Endothelial cell of umbilical vein (primary cell): Measurements from ENCODE around the gene SCN9A. TPM values are rescaled to one million over a fixed set of nuclear protein-coding genes. Genes with fewer than 3 reads are reported as not detected.

ENCODE experiments used
- BruUV-seq: library from RNA; stranded (reverse); fragments of 400-500 nt; replicated peaks from 2 replicates; lab custom pipeline; 2021; lab: Mats Ljungman, UMichigan
- CTCF ChIA-PET: fragments of 300-600, 350-600 bp; sonication (Branson Sonifier 250); formaldehyde crosslinking; loops from one replicate; lab custom pipeline; 2021; ENCODE audit warnings: antibody characterized with exemption, inconsistent platforms; lab: Charles Lee
- POLR2A ChIA-PET: fragments of 300-600, 350-600 bp; sonication (Branson Sonifier 250); formaldehyde crosslinking; loops from one replicate; lab custom pipeline; 2021; ENCODE audit warnings: antibody characterized with exemption, inconsistent platforms; lab: Charles Lee
- DNase-seq: peaks from one replicate; pipeline ENCODE4 v3.0.0-alpha.2; 2011; ENCODE audit warnings: low read depth, low spot score
- FAIRE-seq: peaks from 2 replicates; lab custom pipeline; 2011; peaks lifted over from hg19 to GRCh38; lab: Jason Lieb, UNC
- H2AFZ ChIP-seq: 2 replicates; pipeline ENCODE4 v1.6.0; 2012; ENCODE audit warnings: low read depth, low read length, control low read depth, inconsistent platforms
- H3K27ac ChIP-seq: 2 replicates; pipeline ENCODE4 v1.5.1; 2011; ENCODE audit warnings: low read depth, mild to moderate bottlenecking, control low read depth, low read length, moderate library complexity; ENCODE audit not compliant: insufficient read depth
- H3K27me3 ChIP-seq, 2 experiments: 2 replicates each; pipeline versions ENCODE4 v1.6.0 to v1.6.1; 2011; ENCODE audit warnings: low read length in 2 of 2, mixed read lengths in 1 of 2; ENCODE audit not compliant: control insufficient read depth in 2 of 2, insufficient read depth in 2 of 2
- H3K36me3 ChIP-seq, 2 experiments: 2 replicates in 1 of 2; 3 replicates in 1 of 2; pipeline ENCODE4 v1.5.1; 2011; ENCODE audit warnings: low read length in 2 of 2, mild to moderate bottlenecking in 1 of 2, moderate library complexity in 1 of 2; ENCODE audit not compliant: control insufficient read depth in 2 of 2, insufficient read depth in 2 of 2; ENCODE audit errors: extremely low read depth in 1 of 2
- H3K4me1 ChIP-seq: 3 replicates; pipeline ENCODE4 v1.5.1; 2011; ENCODE audit warnings: mild to moderate bottlenecking, low read length; ENCODE audit not compliant: control insufficient read depth, insufficient read depth; ENCODE audit errors: extremely low read depth
- H3K4me2 ChIP-seq: 2 replicates; pipeline ENCODE4 v1.6.1; 2011; ENCODE audit warnings: low read length, control low read depth, mixed read lengths; ENCODE audit not compliant: insufficient read depth
- H3K4me3 ChIP-seq, 3 experiments: fragments of 200-600 bp in 1 of 3; sonication (generic), shearing (Covaris generic) in 1 of 3; replicated peaks in 1 of 3; 2 replicates each; pipeline ENCODE4 v1.5.1; 2011 to 2016; ENCODE audit warnings: control low read depth in 3 of 3, low read length in 3 of 3, mild to moderate bottlenecking in 2 of 3, inconsistent platforms in 1 of 3, low read depth in 1 of 3, moderate library complexity in 1 of 3; ENCODE audit not compliant: insufficient read depth in 1 of 3
- H3K79me2 ChIP-seq: 2 replicates; pipeline ENCODE4 v1.6.0; 2012; ENCODE audit warnings: low read length, inconsistent platforms; ENCODE audit not compliant: control insufficient read depth, insufficient read depth
- H3K9ac ChIP-seq: replicated peaks from 2 replicates; pipeline ENCODE3; 2011; ENCODE audit warnings: low read length, control low read depth; ENCODE audit not compliant: insufficient read depth; ENCODE audit errors: extremely low read depth
- H3K9me1 ChIP-seq: replicated peaks from 3 replicates; pipeline ENCODE4 v1.6.0; 2011; ENCODE audit warnings: mild to moderate bottlenecking, low read length; ENCODE audit not compliant: control insufficient read depth, insufficient read depth; ENCODE audit errors: extremely low read depth
- H3K9me3 ChIP-seq: replicated peaks from 2 replicates; pipeline ENCODE4 v1.5.1; 2012; ENCODE audit warnings: low read length, inconsistent platforms; ENCODE audit not compliant: control insufficient read depth, insufficient read depth
- H4K20me1 ChIP-seq: replicated peaks from 2 replicates; pipeline ENCODE3; 2011; ENCODE audit warnings: mild to moderate bottlenecking, low read length; ENCODE audit not compliant: control insufficient read depth, insufficient read depth; ENCODE audit errors: extremely low read depth
- FOS ChIP-seq: IDR thresholded peaks from 2 replicates; pipeline ENCODE4 v1.6.1; 2011; ENCODE audit warnings: mild to moderate bottlenecking, low read length, moderate library complexity, borderline replicate concordance; ENCODE audit not compliant: insufficient read depth
- GATA2 ChIP-seq: IDR thresholded peaks from 2 replicates; pipeline ENCODE4 v1.7.0; 2011; ENCODE audit warnings: low read depth, mild to moderate bottlenecking, moderate library complexity, mixed read lengths, low read length; ENCODE audit not compliant: insufficient read length, insufficient read depth
- JUN ChIP-seq: IDR thresholded peaks from 2 replicates; pipeline ENCODE4 v1.6.1; 2011; ENCODE audit warnings: borderline replicate concordance, low read depth; ENCODE audit not compliant: insufficient read length, insufficient read depth
- POLR2A ChIP-seq: IDR thresholded peaks from 2 replicates; pipeline ENCODE4 v1.6.1; 2012; ENCODE audit warnings: low read depth, mild to moderate bottlenecking, control low read depth, low read length
- POLR2AphosphoS5 ChIP-seq: IDR thresholded peaks from 2 replicates; pipeline ENCODE4 v1.6.1; 2012; ENCODE audit warnings: low read depth, mild to moderate bottlenecking, control low read depth, low read length, moderate library complexity; ENCODE audit not compliant: insufficient read depth
- dilution Hi-C: fragments of 300-500 bp; cut with MboI; formaldehyde crosslinking; loops from one replicate; pipeline ENCODE4 v1.15.0; 2019; ENCODE audit warnings: low sequenced_read_pairs; ENCODE audit not compliant: extremely low pct_ligation_motif_present
- intact Hi-C: fragments of 100-400 bp; cut with micrococcal nuclease; formaldehyde crosslinking; loops from one replicate; pipeline ENCODE4 v1.10.0; 2022
- polyA plus RNA-seq, 4 experiments: library from polyadenylated mRNA; depleted of rRNA in 3 of 4; stranded (reverse) in 3 of 4; unstranded in 1 of 4; fragments of >200 nt; gene quantifications; 2 replicates each; pipeline versions ENCODE4 v1.2.1 to v1.2.3, GENCODE V29; 2011 to 2012; ENCODE audit warnings: missing spikeins in 1 of 4
- total RNA-seq: library from RNA; stranded (reverse); gene quantifications from 2 replicates; pipeline ENCODE4 v1.2.3, GENCODE V29; 2021
- TF ChIP-seq, protein P1 (sequence below), 2 donors: IDR thresholded peaks; 1 replicate in 1 of 2; 2 replicates in 1 of 2; pipeline ENCODE4 v1.5.1; 2011; ENCODE audit warnings: low read length in 2 of 2, mild to moderate bottlenecking in 2 of 2, moderate library complexity in 2 of 2, control low read depth in 1 of 2, inconsistent platforms in 1 of 2, low read depth in 1 of 2; ENCODE audit not compliant: insufficient read depth in 1 of 2; ENCODE audit errors: extremely low read depth in 1 of 2
- TF ChIP-seq, protein P2 (sequence below): IDR thresholded peaks from 2 replicates; pipeline ENCODE4 v1.6.1; 2011; ENCODE audit not compliant: insufficient read depth, insufficient read length

Gene SCN9A
- total and polyA plus RNA-seq, 2 donors (not counting 3 experiments of a cell fraction or from before 2014, with no cell fraction given): 0.88 to 1.6 TPM

GRCh38 chr2:166373539-166373938, 2.2 kb downstream of the SCN9A start:
- Histone ChIP-seq H3K36me3 (no peaks in the 10 kb centered on the region), H3K9ac (no peak overlapping the region), H2AFZ (no peak overlapping the region), H3K4me2 (no peak overlapping the region), H3K27ac (no peak overlapping the region), H3K9me3 (no peaks in the 10 kb centered on the region), H3K27me3 (peaks cover 2 to 3% of the 10 kb centered on the region in 2 experiments), H3K4me3 (no peak overlapping the region), H3K79me2 (no peaks in the 10 kb centered on the region), H4K20me1 (no peaks in the 10 kb centered on the region), H3K4me1 (peaks cover 10% of the 10 kb centered on the region), H3K9me1 (no peaks in the 10 kb centered on the region)
- no peak for TF ChIP-seq POLR2A
- TF ChIP-seq GATA2: no peak
- no peak for TF ChIP-seq POLR2AphosphoS5
- TF ChIP-seq JUN: no peak
- TF ChIP-seq FOS: no peak
- TF ChIP-seq, protein P1, sequence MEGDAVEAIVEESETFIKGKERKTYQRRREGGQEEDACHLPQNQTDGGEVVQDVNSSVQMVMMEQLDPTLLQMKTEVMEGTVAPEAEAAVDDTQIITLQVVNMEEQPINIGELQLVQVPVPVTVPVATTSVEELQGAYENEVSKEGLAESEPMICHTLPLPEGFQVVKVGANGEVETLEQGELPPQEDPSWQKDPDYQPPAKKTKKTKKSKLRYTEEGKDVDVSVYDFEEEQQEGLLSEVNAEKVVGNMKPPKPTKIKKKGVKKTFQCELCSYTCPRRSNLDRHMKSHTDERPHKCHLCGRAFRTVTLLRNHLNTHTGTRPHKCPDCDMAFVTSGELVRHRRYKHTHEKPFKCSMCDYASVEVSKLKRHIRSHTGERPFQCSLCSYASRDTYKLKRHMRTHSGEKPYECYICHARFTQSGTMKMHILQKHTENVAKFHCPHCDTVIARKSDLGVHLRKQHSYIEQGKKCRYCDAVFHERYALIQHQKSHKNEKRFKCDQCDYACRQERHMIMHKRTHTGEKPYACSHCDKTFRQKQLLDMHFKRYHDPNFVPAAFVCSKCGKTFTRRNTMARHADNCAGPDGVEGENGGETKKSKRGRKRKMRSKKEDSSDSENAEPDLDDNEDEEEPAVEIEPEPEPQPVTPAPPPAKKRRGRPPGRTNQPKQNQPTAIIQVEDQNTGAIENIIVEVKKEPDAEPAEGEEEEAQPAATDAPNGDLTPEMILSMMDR (IDR thresholded peaks at IDR 0.05; ENCODE audit: extremely low read depth in 1 of 2, insufficient read depth in 1 of 2, low read depth in 1 of 2, low read length in 2 of 2): no peak
- TF ChIP-seq, protein P2, sequence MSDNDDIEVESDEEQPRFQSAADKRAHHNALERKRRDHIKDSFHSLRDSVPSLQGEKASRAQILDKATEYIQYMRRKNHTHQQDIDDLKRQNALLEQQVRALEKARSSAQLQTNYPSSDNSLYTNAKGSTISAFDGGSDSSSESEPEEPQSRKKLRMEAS: no peak
- dilution Hi-C loops (no loop called here), intact Hi-C loops (no loop called here)
- DNase-seq (no peak), FAIRE-seq (no peak)
- BruUV-seq: no TSS peak
- CTCF ChIA-PET: interaction anchor here (4.4 kb wide), 1 partner anchor 13 kb away, joined by 28 read pairs; no protein-coding TSS in a partner anchor
- POLR2A ChIA-PET: no interaction called here
